ENCODE data around the gene NELFCD. TPM values are rescaled to one million over a fixed set of nuclear protein-coding genes. Genes with fewer than 3 reads are reported as not detected.
A peak's percentile ranks its signal among the peaks of the same experiment; 100 is the strongest.

Gene NELFCD
- total and polyA plus RNA-seq, 9 of the 15 experiments (the other 6 are each of a cell fraction or from before 2014, with no cell fraction given): 11.7 to 163 (median 96.5) TPM

GRCh38 chr20:59014680-59015389 lies 33.8 kb downstream of the NELFCD start (continued):
- no peak for TF ChIP-seq TOE1 (IDR thresholded peaks at IDR 0.05; ENCODE audit: borderline replicate concordance)
- TF ChIP-seq TOE1 (CRISPR knock-in tag; IDR thresholded peaks at IDR 0.05; ENCODE audit: borderline replicate concordance, low read depth): no peak
- TF ChIP-seq ZNF140 (CRISPR knock-in tag; IDR thresholded peaks at IDR 0.05): no peak
- no peak for TF ChIP-seq THAP12 (CRISPR knock-in tag; IDR thresholded peaks at IDR 0.05)
- TF ChIP-seq RBFOX2 (IDR thresholded peaks at IDR 0.05; ENCODE audit: low read depth, low read length): no peak
- TF ChIP-seq MEF2D (tag; conservative IDR thresholded peaks at IDR 0.05; ENCODE audit: low read depth): peak; percentile 51; the same call in 1 of the 2 replicates
- no peak for TF ChIP-seq XRCC3 (IDR thresholded peaks at IDR 0.05)
- no peak for TF ChIP-seq ZFPM2 (CRISPR knock-in tag; IDR thresholded peaks at IDR 0.05)
- TF ChIP-seq KDM5B (IDR thresholded peaks at IDR 0.05; ENCODE audit: insufficient replicate concordance, low read depth, low read length): no peak
- no peak for TF ChIP-seq CBFB (CRISPR knock-in tag; IDR thresholded peaks at IDR 0.05)
- peak; percentile 31 for TF ChIP-seq ARID1B (IDR thresholded peaks at IDR 0.05)
- no peak for TF ChIP-seq TEAD1 (CRISPR knock-in tag; IDR thresholded peaks at IDR 0.05)
- TF ChIP-seq SRSF9 (IDR thresholded peaks at IDR 0.05; ENCODE audit: borderline replicate concordance, low read depth, low read length): no peak
- TF ChIP-seq SRSF1 (IDR thresholded peaks at IDR 0.05; ENCODE audit: low read depth, low read length): no peak
- no peak for TF ChIP-seq ZNF41 (CRISPR knock-in tag; conservative IDR thresholded peaks at IDR 0.05)
- TF ChIP-seq KAT7 (CRISPR knock-in tag; IDR thresholded peaks at IDR 0.05; ENCODE audit: borderline replicate concordance): no peak
- no peak for TF ChIP-seq NR2C2 (CRISPR knock-in tag; IDR thresholded peaks at IDR 0.05)
- no peak for TF ChIP-seq NR2C2 (tag; IDR thresholded peaks at IDR 0.05)
- TF ChIP-seq VEZF1 (CRISPR knock-in tag; IDR thresholded peaks at IDR 0.05): peak; percentile 41; the same call in 1 of the 2 replicates
- TF ChIP-seq ASH1L (IDR thresholded peaks at IDR 0.05; ENCODE audit: borderline replicate concordance, low read depth, partially characterized antibody): no peak
- TF ChIP-seq TARDBP (IDR thresholded peaks at IDR 0.05): no peak
- no peak for TF ChIP-seq EWSR1 (IDR thresholded peaks at IDR 0.05; ENCODE audit: borderline replicate concordance, low read depth, partially characterized antibody)
- TF ChIP-seq ZNF311 (CRISPR knock-in tag; IDR thresholded peaks at IDR 0.05): peak; percentile 2; the same call in 1 of the 2 replicates
- peak; percentile 56 for TF ChIP-seq CBFA2T3 (IDR thresholded peaks at IDR 0.05)
- no peak for TF ChIP-seq NFRKB (IDR thresholded peaks at IDR 0.05; ENCODE audit: low read depth)
